ENCODE results near the gene ZSCAN4. TPM values are rescaled to one million over a fixed set of nuclear protein-coding genes. Genes with fewer than 3 reads are reported as not detected.

ZSCAN4 gene
- total RNA-seq, 1 donor from 2014 or later: not detected

DNA sequence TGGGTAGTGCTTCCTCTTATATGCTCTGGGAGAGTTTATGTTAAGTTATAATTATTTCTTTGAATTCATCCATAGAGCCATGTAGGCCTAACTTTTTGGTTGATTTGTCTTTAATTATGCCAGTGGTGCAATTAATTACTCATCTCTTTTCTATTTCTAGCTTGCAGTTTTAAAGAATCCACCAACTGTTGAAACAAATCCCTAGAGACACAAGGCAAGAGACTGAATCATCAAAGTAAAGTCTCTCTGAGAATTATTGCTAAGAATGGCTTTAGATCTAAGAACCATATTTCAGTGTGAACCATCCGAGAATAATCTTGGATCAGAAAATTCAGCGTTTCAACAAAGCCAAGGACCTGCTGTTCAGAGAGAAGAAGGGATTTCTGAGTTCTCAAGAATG is 7.1 kb downstream of the ZSCAN4 start:
- no peak for DNase-seq (ENCODE audit: low spot score)

DNA sequence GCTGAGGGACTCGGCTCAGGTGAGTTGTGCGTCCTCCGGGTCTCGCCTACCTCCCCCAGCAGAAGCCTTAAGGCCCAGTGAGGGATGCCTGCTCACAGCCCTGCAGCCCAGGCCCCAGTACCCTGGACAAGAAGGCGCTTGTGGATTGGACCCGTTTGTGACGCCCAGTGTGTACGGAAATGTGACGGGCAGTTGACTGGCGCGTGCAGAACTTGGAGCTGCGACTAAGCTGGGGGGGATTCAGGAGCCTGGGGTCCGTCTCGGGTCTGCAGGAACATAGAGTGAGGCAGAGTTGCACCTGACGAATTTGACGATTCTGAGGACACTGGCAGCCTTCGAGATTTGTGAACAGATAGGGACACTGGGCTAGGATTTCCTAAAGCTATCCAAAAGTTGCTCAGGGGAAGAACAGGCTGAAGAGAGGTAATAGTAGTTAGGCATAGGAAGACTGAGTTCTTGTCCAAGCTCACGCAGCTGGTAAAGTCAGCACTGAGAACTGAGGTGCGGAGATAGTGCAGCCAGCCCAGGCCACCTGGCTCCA is 13.6 kb downstream of the ZSCAN4 start:
- no peak for DNase-seq (ENCODE audit: low spot score)

- DNase-seq (ENCODE audit: low spot score): no peak
Observed at GRCh38 chr19:57686727-57687126, 18.0 kb downstream of the ZSCAN4 start.

DNA sequence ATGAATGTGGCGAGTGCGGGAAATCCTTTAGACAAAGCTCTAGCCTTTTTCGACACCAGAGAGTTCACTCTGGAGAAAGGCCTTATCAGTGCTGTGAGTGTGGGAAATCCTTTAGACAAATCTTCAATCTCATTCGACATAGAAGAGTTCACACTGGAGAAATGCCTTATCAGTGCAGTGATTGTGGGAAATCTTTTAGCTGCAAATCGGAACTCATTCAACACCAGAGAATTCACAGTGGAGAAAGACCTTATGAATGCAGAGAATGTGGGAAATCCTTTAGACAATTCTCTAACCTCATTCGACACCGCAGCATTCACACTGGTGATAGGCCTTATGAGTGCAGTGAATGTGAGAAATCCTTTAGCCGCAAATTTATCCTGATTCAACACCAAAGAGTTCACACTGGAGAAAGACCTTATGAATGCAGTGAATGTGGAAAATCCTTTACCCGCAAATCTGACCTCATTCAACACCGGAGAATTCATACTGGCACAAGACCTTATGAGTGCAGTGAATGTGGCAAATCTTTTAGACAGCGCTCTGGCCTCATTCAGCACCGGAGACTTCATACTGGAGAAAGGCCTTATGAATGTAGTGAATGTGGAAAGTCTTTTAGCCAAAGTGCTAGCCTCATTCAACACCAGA is 18.8 kb downstream of the ZSCAN4 start:
- no peak for DNase-seq (ENCODE audit: low spot score)

DNA sequence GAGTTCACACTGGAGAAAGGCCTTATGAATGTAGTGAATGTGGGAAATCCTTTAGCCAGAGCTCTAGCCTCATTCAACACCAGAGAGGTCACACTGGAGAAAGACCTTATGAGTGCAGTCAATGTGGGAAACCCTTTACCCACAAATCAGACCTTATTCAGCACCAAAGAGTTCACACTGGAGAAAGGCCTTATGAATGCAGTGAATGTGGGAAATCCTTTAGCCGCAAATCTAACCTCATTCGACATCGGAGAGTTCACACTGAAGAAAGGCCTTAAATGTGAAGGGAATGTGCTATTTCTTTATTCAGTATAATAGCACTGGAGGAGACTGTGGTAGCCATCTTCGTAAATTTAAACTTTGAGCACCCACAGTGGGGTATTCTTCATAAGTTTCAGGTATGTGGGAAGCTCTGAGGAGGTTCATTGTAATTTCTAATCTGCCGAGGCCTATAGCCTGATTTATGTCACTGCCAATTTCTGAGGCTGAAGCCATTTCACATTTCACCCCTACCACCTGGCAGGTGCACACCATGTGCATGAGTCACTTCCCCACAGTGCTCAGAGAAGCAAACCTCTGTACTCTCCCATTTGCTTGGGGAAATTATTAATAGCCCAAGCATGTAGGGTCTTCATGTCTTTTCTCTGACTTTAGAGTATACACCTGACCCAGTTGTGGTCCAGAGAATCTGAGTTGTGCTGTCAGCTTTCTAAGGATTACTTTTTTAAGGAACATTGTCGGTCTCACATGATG is 19.5 kb downstream of the ZSCAN4 start:
- DNase-seq (ENCODE audit: low spot score): no peak

DNA sequence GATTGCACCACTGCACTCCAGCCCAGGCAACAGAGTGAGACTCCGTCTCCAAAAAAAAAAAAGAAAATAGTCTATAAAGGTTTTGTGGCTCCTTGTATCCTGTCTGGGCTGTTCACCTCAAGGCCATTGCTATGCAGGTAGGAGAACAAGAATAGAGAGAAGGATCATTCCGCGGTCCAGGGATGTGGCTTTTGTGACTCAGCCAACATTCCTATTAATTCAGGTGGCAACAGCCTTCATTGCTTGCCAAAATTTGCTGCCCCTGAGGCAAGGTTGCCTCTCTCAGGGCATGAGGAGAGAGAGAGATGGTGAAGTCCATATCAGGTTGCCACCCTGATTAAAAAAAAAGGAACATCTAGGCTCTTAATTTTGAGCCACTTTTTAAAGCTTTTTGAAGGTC is 21.0 kb downstream of the ZSCAN4 start:
- no peak for DNase-seq (ENCODE audit: low spot score)

GRCh38 chr19:57701625-57702024 is 32.9 kb downstream of the ZSCAN4 start:
- no peak for DNase-seq (ENCODE audit: low spot score)

DNA sequence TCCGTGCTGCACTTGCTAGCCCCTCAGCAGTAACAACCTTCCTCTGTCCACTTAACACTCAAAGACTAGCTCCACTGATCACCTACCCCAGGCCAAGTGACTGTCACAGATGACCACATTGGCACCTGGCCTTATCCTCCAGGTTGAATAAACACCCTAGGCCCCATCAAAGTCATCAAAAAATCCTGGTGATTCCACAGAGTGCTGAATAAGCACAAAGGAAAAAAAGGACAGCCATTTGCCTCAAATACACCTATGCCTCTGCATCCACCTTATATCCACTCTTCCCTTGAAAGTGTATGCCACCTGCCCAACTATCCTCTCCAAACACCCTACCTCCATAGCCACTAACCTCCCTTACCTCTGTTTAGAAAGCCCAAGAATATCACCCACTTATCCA is 37.6 kb downstream of the ZSCAN4 start:
- no peak for DNase-seq (ENCODE audit: low spot score)

- DNase-seq (ENCODE audit: low spot score): no peak
Observed at GRCh38 chr19:57708641-57709361, 40.1 kb downstream of the ZSCAN4 start, which contains the start of gene ZNF154. Gene ZNF154 (minus strand): TSS chr19:57709204. CDS start chr19:57708971, 233 bp downstream.

DNA sequence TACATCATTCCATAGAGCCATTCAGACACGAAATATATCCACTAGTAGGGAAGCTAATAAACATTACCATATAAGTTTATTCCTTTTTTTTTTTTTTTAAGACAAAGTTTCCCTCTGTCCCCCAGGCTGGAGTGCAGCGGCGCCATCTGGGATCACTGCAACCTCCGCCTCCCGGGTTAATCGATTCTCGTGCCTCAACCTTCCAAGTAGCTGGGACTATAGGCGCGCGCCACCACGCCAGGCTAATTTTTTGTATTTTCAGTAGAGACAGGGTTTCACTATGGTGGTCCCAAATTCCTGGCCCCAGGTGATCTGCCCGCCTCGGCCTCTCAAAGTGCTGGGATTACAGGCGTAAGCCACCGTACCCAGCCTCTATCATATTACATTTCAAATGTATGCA is 40.9 kb downstream of the ZSCAN4 start:
- DNase-seq (ENCODE audit: low spot score): no peak

DNA sequence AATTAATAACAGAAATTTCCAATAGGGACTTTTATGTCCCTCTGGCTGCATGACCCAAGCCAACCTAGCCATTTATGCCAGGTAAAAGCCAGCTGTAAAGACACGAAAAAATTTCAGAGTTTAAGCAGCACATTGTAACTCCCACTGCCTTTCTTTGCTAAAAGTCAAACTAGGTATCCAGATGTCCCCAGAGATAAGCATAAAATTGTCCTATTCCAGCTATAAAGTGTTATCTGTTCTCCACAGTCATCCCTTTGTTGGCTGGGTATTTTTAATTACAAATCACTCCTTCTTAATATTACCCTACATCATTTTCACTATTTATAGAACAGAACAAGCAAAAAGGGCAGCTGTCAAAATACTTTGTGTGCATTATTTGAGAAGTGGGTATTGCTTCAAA is 43.5 kb downstream of the ZSCAN4 start:
- no peak for DNase-seq (ENCODE audit: low spot score)

DNA sequence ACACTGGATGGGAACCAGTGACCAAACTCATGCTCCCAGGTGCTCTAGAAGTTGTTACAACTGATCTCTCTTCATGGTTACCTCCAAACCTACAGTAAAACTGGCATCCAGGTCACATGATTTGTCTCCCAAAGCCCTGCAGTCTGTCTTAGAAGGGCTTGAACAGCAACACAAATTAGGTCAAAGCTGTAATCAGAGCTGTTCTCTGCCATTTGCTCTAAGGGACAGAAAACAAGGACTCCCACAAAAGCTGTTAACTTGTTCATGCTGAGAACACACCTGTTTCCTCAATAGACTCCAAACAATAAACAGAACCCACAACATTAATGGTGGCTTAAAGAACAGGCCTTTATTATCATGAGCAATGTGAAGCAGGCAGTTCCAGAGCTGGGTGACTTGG is 50.7 kb downstream of the ZSCAN4 start:
- no peak for DNase-seq (ENCODE audit: low spot score)

DNA sequence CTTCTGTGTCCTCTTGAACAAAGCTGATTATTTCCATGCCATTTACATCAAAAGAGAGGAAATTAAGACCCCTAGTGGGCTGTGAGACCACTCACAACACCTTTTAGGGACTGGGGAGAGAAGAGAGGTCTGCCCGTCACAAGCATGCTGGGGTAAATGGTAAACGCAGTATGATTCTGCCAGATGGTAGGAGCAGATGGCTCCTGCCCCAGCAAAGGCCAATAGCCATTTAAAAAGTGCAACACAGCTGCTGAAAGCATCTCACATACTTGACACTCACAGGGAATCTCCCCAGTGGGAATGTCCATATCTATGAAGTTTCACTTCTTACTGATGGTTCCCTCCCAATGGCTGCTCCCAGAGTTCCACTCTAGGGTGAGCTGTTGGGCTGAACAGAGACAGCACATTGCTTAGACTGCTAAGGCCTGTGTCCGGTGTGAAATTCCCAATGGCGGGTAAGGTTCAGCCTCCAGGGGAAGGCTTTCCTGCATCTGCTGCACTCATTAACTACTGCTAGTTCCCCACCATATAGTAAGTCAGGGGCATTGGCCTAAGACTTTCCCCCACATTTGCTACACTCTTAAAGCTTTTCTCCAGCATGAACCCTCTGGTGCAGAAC is 51.3 kb downstream of the ZSCAN4 start:
- peak; percentile 74 for DNase-seq (ENCODE audit: low spot score)

DNA sequence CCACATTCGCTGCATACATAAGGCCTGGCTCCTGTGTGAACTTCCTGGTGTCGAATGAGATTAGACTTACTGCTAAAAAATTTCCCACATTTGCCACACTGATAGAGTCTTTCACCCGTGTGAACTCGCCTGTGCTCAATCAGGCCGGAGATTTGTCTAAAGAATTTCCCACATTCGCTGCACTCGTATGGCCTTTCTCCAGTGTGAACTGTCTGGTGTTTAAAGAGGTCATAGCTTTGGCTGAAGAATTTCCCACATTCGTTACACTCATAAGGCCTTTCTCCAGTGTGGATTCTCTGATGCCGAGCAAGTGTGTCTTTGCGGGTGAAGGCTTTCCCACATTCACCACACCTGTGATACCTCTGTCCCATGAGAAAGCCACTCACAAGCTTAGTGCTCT is 52.1 kb downstream of the ZSCAN4 start:
- no peak for DNase-seq (ENCODE audit: low spot score)

Other genes with a start within 250 kb of the ZSCAN4 start
- 12.1 TPM for gene ZNF749, start 233.6 kb upstream of the ZSCAN4 start, total RNA-seq
- gene VN1R1, start 211.8 kb upstream of the ZSCAN4 start, total RNA-seq: 0.64 TPM
- 7.6 TPM for gene ZNF772, start 191.4 kb upstream of the ZSCAN4 start, total RNA-seq
- gene ZNF419, start 181.2 kb upstream of the ZSCAN4 start, total RNA-seq: 7.8 TPM
- gene ZNF773, start 169.0 kb upstream of the ZSCAN4 start, total RNA-seq: 7.0 TPM
- 4.7 TPM for gene ZNF549, start 141.6 kb upstream of the ZSCAN4 start, total RNA-seq
- gene ZNF550, start 109.1 kb upstream of the ZSCAN4 start, total RNA-seq: 9.3 TPM
- gene ZNF416, start 90.0 kb upstream of the ZSCAN4 start, total RNA-seq: 4.5 TPM
- 2.4 TPM for gene ZIK1, start 84.8 kb upstream of the ZSCAN4 start, total RNA-seq
- gene ZNF530, start 69.0 kb upstream of the ZSCAN4 start, total RNA-seq: 3.0 TPM
- 10.2 TPM for gene ZNF134, start 54.7 kb upstream of the ZSCAN4 start, total RNA-seq
- gene ZNF211, start 35.8 kb upstream of the ZSCAN4 start, total RNA-seq: 6.8 TPM
- 9.9 TPM for gene ZNF551, start 13.0 kb downstream of the ZSCAN4 start, total RNA-seq
- gene ZNF154, start 40.3 kb downstream of the ZSCAN4 start, total RNA-seq: 4.8 TPM
- 3.9 TPM for gene ZNF671, start 58.7 kb downstream of the ZSCAN4 start, total RNA-seq
- 11.5 TPM for gene ZNF776, start 77.9 kb downstream of the ZSCAN4 start, total RNA-seq
- 13.0 TPM for gene ZNF586, start 100.7 kb downstream of the ZSCAN4 start, total RNA-seq
- gene ZNF552, start 146.0 kb downstream of the ZSCAN4 start, total RNA-seq: 4.0 TPM
- 16.6 TPM for gene ZNF587B, start 161.4 kb downstream of the ZSCAN4 start, total RNA-seq
- 25.7 TPM for gene ZNF587, start 180.9 kb downstream of the ZSCAN4 start, total RNA-seq
- gene ZNF814, start 220.1 kb downstream of the ZSCAN4 start, total RNA-seq: 19.7 TPM
- gene ZNF417, start 247.7 kb downstream of the ZSCAN4 start, total RNA-seq: 11.1 TPM

All from mesenteric fat pad (tissue), 1 donor.